ENCODE data around the gene SUGCT.

SUGCT gene

GRCh38 chr7:40526951-40527715, 392.3 kb downstream of the SUGCT start:
- in situ Hi-C loops (cut with MboI; ENCODE audit: low pct_unique_long_range_greater_than_20kb, low sequenced_read_pairs, unreplicated experiment): no loop called here
- no peak for TF ChIP-seq CTCF (IDR thresholded peaks at IDR 0.05; ENCODE audit: extremely low read depth, insufficient read depth, missing control alignments)
- DNase-seq (ENCODE audit: low spot score): no peak

- no peak for TF ChIP-seq CTCF (IDR thresholded peaks at IDR 0.05; ENCODE audit: extremely low read depth, insufficient read depth, missing control alignments)
- in situ Hi-C loops (cut with MboI; ENCODE audit: low pct_unique_long_range_greater_than_20kb, low sequenced_read_pairs, unreplicated experiment): no loop called here
- DNase-seq (ENCODE audit: low spot score): no peak
These were observed 392.9 kb downstream of the SUGCT start for GRCh38 chr7:40527723-40528122.

- in situ Hi-C loops (cut with MboI; ENCODE audit: low pct_unique_long_range_greater_than_20kb, low sequenced_read_pairs, unreplicated experiment): no loop called here
- DNase-seq (ENCODE audit: low spot score): no peak
- TF ChIP-seq CTCF (IDR thresholded peaks at IDR 0.05; ENCODE audit: extremely low read depth, insufficient read depth, missing control alignments): no peak
These were observed 395.5 kb downstream of the SUGCT start for GRCh38 chr7:40530292-40530691.

- in situ Hi-C loops (cut with MboI; ENCODE audit: low pct_unique_long_range_greater_than_20kb, low sequenced_read_pairs, unreplicated experiment): no loop called here
- DNase-seq (ENCODE audit: low spot score): no peak
- no peak for TF ChIP-seq CTCF (IDR thresholded peaks at IDR 0.05; ENCODE audit: extremely low read depth, insufficient read depth, missing control alignments)
These were observed 397.2 kb downstream of the SUGCT start for GRCh38 chr7:40531956-40532355.

- in situ Hi-C loops (cut with MboI; ENCODE audit: low pct_unique_long_range_greater_than_20kb, low sequenced_read_pairs, unreplicated experiment): no loop called here
- no peak for TF ChIP-seq CTCF (IDR thresholded peaks at IDR 0.05; ENCODE audit: extremely low read depth, insufficient read depth, missing control alignments)
- DNase-seq (ENCODE audit: low spot score): no peak
These were observed 400.9 kb downstream of the SUGCT start for GRCh38 chr7:40535678-40536077.

- no peak for TF ChIP-seq CTCF (IDR thresholded peaks at IDR 0.05; ENCODE audit: extremely low read depth, insufficient read depth, missing control alignments)
- in situ Hi-C loops (cut with MboI; ENCODE audit: low pct_unique_long_range_greater_than_20kb, low sequenced_read_pairs, unreplicated experiment): no loop called here
- DNase-seq (ENCODE audit: low spot score): no peak
These were observed 401.6 kb downstream of the SUGCT start for GRCh38 chr7:40536421-40536820.

Measured in GM13977 (cell line).